OCI-M1 (cell line): ENCODE results near the gene REXO1.
"Not testable (repeated sequence)": the region's sequence is repeated elsewhere in the genome, so short reads cannot be mapped to it uniquely, and the experiment has no call there.

Experiments
- DNase-seq: peaks from one replicate; lab custom pipeline; 2025; lab: John Stamatoyannopoulos, UW

The REXO1 gene

GRCh38 chr19:1876496-1877279 lies 28.4 kb upstream of the REXO1 start:
- not testable (repeated sequence) for DNase-seq

GRCh38 chr19:1875646-1876495 lies 27.6 kb upstream of the REXO1 start:
- peak; percentile 93 for DNase-seq

DNA sequence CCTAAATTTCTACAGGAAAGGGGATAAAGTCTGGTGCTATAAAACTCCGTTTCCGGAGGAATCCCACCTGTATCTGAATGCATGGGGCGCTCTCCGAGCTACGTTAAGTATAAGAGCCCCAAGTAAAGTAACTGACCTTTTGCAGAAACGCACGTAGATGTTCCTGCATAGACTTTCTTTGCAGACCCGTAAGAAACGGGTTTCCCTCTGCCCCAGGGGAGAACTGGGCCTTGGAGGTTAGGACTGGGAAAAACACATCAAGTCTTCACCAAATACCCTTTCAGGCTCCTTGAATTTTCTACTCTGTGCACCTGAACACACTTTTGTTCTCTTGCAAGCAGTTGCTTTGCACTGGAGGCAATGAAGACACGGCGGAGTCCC lies 27.0 kb upstream of the REXO1 start:
- DNase-seq: peak; percentile 44

DNA sequence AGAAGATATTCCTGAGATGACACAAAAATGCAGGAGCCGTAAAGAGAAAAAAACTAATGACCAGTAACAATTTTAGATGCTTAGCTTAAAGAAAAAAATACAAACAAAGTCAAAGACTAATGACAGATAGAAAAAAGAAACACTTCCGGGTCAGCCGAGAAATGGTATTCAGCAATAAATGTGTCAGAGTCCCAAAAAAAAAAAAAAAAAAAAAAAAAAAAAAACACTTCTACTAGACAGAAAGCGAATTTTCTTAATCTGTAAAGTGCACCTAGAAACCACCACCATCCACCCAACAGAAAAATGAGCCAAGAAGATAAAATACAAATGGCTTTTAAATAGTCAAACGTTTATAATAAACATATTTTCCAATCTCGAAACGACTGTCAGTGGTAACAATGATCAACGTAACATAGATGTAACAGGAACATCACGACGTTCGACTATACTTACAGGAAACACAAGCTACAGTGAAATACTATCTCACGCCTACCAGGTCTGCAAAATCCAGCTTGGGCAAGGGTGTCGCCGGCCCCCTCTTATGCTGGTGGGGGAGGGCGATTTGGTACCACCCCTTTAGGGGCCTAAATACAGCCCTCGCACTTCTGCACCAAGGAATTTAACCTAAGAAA lies 26.4 kb upstream of the REXO1 start:
- DNase-seq: peak; percentile 51

GRCh38 chr19:1873524-1874473 lies 25.5 kb upstream of the REXO1 start:
- peak; percentile 25 for DNase-seq

- no peak for DNase-seq
These were observed 24.7 kb upstream of the REXO1 start for GRCh38 chr19:1872807-1873523.

DNA sequence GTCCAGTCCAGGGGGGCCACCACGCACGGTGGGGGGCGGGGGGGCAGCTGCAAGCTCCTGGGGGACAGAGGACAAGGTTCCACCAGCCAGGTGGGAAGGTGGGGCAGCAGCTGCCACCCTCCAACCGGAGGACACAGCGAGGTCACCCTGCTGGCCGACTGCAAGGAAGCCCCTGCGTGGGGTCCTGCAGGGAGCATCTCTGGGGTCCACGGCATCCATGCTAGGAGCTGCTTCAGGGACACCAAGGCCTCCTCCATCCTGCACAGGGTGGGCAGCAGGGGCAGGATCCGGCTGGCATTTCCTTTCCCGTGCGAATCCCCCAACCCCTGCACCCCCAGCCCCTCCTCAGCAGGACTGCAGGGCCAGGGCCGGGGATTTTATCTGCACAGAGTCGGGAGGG lies 23.3 kb upstream of the REXO1 start:
- DNase-seq: no peak

DNA sequence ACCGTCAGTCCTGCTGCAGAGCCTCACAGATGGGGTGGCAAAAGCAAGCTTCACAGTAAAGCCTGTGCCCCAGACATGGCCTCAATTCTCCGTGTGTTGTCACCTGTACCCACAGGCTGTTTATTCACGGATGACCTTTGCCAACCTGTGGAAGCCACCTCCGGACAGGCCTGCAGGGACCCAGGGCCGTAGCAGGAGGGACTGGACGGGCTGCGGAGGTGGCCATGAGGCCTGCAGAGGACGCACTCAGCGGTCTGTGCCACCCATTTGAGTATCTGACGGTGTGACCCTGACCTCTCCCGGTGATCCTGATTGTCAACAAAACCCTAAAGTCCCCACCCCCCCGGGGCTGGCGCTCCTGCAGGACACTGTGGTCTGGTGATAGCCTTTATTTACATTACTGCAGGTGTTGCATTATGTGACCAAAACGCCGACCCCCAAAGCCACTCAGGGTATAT lies 22.9 kb upstream of the REXO1 start:
- no peak for DNase-seq

- DNase-seq: no peak
These were observed 20.7 kb upstream of the REXO1 start for GRCh38 chr19:1868971-1869370.

- no peak for DNase-seq
These were observed 19.1 kb upstream of the REXO1 start for GRCh38 chr19:1867349-1867724.

DNA sequence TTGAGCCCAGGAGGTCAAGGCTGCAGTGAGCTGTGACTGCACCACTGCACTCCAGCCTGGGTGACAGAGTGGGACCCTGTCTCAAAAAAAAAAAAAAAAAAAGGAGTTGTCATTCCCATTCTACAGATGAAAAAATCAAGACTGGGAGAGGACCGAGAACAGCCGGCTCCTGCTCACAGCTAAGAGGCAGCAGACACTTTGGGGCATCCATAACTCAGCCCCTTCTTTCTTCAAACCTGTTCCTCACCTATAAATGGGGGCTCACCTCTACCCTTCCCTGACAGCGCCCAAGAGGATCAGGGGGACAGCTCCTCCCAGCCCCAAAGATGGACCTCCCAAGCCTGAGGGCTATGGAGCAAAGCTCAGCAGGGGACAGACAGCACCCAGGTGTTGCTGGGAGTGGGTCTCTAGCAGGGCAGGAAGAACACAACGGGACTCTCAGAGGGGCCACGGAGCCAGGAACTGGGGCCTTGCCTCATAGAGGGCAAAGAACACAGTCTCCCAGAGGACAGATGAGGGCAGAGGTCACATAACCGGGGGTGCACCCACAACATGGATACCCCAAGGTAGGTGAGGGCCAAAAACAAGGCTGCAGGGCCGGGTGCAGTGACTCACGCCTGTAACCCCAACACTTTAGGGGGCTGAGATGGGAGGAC lies 18.5 kb upstream of the REXO1 start:
- no peak for DNase-seq

DNA sequence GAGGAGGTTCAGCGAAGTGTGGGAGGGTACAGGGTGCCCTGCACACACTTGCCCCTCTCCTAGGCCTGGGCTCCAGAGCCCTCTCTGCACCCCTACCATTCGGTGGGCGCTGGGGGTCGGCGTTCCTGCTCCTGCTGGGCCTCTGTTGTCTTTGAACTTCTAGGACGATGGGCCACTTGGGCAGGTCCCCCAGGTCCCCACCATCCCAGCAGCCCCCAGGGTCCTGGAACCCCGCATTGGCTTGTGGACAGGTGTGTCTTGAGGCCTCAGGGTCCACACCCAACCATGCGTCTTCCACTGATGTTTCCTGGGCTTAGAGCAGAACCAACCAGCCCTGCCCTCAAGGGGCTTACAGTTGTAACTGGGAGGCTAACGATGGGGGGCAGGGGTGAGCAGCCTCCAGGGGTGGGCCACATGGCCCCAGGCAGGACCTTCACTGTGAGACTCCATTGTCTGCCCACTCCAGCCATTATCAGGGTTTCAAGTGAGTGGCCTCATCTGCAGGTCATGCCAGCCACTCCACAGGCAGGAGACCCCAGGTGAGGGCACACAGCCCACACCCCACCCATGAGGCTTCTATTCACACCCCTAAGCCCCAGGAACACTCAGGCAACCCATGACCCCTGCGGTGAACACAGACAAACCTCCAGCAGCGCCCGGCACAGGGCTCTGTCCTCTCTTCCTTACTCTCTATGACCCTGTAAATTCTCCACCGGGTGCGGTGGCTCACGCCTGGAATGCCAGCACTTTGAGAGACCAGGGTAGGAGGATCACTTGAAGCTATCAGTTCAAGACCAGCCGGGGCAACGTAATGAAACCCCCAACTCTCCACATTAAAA lies 17.1 kb upstream of the REXO1 start:
- DNase-seq: no peak

DNA sequence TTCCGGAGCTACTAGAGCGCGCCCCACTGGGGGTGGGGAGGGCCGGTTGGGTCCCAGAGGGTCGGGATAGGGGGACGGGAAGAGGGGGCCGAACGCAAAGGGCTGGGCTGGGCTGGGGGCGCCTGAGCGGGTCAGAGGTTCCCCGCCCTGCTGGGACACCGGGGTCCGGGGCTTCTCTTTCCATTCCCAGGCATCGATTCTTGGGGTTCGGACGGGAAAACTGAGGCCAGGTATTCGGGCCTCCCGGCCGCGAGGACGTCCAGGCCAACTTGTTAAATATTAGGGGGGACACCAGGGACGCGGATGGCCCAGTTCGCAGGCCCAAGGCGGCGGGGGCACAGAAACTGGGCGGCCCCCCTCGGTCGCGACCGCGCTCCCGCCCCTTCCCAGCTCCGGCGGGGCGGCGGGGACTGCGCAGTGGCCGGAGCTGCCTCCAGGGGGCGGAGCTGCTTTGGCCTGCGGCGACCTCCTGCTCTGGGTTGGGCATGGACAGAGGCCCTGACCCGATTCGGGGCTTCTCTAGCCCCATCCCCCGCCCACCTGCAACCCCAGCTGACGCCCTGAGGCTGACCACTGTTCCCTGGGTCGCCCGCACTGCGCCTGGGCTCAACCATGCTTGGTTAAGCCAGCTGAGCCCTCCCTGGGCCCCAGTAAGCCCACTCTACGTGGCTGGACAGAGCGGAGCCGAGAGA lies 16.3 kb upstream of the REXO1 start:
- DNase-seq: peak; percentile 72

- DNase-seq: peak; percentile 96
These were observed 15.6 kb upstream of the REXO1 start for GRCh38 chr19:1863638-1864479.

DNA sequence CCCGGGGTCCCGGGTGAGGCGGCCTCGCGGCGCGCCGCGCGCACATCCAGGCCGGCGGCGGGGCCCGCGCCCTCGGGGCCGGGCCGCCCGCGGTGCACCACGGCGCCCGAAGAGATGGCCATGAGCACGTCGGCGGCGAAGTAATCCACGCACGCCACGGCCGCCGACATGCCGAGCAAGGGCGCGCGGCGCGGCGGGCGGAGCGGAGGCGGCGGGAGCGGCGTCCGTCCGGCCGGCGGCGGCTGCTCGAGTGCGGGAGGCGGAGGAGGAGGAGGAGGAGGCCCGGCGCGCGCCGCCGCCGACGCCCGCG lies 15.0 kb upstream of the REXO1 start, which contains the start of gene KLF16:
KLF16 (minus strand) TSS at position 252 of the 310 bp plus-strand sequence; CDS start at position 170, 82 bp downstream.
- no peak for DNase-seq

DNA sequence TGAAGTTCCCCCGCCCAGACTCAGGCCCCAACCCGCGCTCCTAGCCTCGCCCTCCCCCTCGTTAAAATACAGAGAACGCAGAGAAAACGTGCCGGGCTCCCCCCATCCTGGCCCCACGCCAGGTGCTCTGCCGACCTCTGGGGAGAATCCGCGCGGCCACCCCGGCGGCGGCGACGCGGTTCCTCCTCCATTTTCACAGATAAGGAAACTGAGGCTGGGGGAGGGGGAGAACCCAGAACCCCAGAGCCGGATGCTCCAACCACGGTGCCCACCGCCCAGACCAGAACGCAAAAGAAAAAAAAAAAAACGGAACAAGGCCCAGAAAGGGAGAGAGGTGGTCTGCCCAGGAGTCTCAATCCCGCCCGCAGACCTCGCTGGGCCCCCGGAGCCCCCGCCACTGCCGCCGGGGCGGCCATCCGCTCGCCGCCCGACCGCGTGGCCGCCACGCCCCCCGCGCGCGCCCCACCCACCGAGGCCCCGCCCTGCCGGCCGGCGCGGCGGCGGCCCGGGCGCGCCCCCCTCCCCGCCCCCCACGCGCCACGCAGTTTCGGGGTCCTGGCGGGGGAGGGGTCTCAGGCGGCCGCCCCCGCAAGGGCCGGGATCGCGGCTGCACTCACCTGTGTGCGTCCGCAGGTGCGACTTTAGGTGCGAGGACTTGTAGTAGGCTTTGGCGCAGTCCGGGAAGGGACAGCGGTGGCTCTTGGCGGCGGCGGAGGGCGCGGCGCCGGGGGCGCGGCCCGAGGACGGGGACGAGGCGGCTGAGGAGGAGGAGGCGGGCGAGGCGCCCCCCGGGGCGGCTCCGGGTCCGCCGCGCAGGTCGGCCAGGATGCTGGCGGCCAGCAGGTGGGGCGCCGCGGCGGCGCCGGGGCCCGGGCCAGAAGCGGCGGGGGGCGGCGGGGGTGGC lies 14.4 kb upstream of the REXO1 start:
- peak; percentile 63 for DNase-seq

DNA sequence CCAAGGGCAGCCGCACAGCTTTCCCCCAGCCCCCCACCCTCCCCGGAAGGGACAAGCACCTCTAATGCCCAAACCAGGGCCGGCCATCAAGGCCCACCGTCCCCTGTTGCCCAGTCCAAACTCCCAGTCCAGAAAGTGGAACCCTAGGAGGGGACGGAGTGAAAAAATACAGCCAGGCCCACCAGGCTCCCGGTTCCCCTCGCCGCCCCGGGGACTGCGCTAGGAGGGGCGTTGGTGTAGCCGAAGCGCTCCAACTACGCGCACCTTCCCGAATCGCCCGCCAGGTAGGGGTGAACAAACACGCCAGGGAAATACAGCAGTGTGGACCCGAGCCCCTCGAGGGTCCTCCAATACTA lies 13.8 kb upstream of the REXO1 start:
- peak; percentile 57 for DNase-seq
